ENCODE measurements around the gene IL21R.

IL21R gene

DNA sequence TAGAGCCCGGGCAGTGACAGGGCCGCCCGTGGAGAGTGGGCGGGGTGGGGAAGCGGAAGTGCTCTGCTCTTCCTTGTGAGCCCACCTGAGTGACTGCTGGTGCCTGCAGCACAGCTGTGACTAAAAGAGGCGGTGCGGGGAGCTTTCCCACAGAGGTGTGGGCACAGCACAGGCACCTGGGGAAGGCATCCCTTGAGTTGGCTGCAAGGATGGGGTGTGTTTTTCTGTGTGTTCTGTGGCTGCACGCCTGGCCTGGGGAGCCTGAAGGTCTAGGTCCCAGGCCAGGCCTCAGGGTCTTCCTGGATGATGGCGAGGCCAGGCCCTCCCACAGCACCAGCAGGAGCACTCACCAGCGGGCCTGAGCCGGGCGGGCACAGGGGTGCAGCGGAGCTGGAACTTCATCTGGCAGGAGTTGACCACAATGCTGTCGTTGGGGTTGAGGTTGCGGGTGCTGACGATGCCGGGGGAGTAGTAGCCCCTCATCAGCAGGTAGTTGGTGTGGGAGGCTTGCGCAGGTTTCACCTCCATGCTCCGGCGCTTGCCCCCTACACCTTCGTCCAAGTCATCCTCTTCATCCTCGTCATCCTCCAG, 67.1 kb downstream of the IL21R start:
- DNase-seq, result no peak

DNA sequence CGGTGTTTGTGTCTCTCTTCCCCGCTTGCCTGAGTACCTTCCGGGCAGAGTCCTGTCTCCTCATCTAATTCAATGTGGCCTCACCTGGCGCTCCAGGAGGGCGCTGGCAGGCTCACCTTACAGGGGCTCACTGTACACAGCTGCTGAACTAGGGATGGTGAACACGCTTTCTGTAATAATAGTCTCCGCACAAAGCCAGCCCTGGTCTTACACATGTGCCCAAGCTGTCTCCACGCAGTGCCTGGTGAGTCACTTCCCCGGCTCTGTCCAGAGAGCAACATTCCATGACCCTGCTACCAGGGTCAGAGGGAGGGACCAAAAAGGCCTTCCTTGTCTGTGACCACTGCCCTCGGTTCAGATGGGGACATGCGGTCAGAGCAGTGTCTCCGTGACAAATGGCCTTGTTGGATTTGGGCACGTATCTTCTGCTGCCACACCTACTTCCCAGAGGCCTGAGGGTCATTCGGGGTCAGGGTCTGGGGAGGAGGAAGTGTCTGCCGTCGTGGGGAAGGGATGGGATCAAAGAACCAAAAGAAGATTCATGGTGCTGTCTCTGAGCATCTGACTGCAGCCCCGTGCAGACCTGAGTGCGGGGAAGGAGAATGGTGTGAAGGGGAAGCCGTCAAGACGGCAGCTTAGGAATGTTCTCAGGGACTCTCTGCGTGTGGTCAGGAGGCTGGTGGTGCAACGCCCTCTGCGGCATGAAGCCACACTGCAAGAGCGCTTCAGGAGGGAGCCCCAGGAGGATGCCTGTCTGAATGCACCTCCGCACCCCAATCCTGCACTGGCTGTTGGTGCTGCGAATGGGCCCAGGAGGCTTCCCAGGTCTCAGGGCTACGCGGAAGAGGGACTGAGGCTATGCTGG, 68.8 kb downstream of the IL21R start:
- DNase-seq, result no peak

DNA sequence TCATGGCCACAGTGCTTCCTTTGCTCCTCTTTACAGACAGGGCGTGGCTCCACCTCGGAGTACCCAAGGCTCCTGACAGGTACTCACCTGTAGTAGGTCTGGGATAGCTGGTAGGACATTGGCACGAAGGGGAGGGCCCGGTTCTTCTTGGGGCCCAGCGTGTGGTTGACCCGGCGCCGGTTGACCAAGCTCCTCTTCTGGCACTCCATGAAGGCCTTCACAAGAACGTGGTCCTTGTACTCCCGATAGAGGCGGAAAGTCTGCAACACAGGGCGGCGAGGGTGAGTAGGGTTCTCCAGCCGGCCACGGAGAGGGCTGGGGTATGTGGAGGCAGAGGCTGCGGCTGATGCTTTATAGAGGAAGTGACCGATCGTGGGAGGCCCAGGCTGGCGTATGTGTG, 69.7 kb downstream of the IL21R start:
- DNase-seq, result no peak

DNA sequence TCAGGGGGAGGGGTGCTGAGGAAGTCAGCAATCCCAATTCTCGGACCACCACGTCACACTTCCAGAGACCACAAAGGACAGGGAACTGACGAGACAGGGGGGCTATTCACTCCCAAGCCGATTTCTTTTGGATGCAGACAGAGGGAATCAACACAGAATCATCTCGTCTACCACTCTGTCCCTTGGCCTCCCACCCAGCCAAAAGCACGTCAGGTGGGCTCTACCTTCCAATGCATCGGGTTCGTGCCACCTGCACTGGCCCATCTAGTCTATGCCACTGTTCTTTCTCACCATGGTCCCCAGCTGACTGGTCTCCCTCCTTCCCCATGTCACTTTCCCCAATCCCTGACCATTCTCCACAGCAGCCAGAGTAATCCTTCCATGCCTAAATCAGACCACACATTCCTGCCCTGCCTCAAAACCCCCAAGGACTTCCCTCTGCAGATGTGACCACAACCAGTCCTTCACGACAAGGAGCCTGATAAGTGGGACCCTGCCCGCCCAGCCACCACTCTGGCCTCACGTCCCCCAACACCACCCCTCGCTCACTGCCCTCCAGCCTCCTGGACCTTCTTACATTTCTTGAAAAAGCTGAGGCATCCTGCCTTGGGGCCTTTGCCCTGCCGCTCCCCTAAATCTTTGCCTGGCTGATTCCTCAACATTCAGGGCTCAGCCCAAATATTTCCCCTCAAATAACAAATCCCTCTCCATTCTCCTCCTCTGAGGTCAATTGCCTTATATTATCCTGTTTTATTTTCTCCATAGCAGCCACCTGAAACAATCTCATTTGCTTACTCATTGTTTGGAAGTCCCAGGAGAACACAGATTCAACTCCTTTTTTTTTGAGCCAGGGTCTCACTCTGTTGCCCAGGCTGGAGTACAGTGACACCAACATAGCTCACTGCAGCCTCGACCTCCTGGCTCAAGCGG, 70.4 kb downstream of the IL21R start:
- no peak for DNase-seq

DNA sequence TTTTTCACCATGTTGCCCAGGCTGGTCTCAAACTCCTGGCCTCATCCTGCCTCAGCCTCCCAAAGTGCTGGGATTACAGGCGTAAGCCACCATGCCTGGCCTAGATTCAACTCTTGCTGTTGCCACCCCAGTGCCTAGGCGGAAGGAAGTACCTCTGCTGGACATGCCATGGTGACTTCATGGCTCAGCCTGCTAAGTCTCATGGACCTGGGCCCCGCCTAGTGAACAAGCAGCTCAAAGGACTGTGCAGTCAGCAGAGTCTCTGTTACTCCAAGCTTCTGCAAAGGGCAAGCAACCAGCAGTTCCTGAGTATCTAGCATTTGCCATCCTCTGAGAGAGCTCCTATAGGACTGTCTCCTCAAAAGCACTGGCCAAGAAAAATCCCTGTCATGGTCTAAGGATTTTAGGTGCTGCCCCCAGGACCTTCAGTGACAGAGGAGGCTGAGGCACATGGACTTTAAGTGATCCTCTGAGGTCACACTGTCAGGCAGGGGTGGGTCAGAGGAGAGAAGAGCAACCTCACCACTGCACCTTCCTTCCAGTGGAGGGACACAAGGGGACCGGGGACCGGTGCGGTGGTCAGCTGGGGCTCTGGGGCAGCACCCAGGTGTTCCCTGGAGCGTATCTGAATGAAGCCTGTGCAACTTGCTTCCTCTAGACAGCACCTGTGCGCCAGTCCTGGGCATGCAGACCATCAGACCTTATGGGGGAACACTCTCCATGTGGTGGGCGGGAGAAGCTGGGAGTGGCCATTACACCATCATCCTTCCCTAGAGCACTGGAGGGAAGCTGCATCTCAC, 71.3 kb downstream of the IL21R start:
- DNase-seq, result no peak

DNA sequence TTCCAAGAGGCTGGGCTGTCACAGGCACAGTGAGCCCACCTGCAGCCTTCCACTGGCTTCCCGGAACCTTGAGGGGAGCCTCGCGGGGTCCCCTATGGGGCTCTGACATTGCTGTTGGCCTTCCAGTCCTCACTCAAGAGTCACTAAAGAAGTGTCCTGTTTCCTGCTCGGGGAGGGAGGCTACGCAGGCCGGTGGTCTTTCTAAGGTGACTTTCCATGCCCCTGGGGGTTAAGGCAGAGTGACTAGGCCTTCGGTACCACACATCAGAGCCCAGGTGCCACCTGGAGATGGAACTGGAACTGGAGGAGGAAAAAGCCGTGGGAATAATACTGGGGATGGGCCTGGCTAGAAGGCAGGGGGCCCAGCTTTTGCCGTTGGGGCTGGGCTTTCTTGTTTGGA, 72.1 kb downstream of the IL21R start:
- DNase-seq, result no peak

DNA sequence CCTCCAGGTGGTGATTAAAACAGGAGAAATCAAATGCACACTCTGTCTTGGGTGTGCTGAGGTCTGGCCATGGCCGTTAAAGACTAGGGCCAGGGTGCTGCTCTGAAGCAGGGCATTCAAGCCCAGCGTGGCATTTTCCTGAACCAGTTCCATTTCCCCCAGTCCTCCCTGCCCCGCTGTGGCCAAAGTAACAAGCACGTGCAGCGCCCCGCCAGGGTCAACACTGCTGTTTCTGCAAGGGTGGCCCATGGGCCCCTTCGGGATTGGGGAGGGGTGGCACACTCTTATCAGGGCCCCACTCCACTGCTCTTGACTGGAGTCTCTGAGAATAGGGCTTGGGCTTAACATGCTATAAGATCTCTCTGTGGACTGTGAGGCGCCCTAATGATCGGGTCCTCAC, 72.9 kb downstream of the IL21R start:
- DNase-seq, result no peak

DNA sequence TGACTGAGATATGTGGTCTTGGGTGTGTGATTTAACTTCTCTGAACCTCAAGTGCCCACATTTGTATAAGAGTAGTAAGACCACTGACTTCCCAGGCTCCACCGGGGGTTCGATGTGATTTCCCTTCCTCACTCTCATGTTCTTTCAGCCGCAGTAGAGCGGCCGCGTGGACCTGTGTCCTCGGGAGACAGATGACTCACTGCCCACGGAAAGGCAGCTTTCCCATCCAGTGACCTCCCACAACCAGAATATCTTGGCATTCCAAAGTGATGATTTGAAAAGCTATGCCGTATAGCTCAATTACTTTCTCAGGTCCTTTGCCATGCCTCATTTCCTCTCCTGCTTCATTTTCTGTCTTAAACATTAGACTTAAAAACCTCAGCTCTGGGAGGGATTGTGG, 73.6 kb downstream of the IL21R start:
- no peak for DNase-seq

GRCh38 chr16:27476240-27476639, 74.3 kb downstream of the IL21R start:
- DNase-seq, result no peak

DNA sequence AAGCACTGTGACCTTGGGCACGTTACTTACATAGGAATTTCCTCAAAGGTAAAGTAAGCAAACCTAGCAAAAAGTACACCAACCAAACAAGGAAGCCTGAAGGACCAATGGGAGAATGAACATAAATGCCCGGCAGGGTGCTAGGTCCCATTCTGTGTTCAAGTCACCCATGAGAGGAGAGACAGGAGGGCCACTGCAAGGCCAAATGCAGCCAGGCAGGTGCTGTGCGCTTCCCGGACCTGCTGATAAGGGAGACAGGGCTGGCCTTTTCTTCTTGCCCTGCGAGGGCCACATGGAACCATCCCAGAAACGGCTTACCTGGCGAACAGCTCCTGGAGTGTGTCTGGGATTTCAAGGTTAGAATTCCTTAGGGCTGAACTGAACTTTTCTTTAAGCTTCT, 78.8 kb downstream of the IL21R start:
- DNase-seq, result no peak

DNA sequence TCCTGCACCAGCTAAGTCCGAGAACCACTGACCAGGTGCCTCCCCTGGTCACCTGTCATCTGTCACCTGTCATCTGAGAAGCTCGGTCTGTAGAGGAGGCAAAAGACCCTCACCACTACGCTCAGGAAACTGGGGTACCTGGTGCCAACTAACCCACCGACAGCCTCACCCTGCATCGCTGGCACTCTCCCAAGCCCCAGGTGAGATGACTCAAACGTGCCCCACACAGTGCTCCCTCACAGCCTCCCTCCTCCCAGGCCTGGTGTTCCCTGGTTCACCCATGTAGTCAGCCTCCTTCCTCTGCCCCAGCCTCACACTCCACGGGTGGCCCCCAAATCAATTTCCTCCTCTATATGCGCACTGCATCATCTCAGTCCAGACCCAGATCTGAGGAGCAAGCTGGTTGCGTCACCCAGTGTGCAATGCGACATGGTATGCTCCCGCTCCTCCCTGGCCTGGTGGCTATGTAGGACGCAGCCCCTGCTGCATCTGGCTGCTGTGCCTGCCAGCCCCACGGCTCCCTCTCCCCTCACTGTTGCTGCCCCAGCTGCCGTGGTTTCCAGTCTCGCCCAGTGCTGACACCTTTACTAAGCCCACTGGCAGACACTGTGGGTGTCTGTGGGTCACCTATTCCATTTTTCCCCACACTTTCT, 79.4 kb downstream of the IL21R start:
- no peak for DNase-seq

DNA sequence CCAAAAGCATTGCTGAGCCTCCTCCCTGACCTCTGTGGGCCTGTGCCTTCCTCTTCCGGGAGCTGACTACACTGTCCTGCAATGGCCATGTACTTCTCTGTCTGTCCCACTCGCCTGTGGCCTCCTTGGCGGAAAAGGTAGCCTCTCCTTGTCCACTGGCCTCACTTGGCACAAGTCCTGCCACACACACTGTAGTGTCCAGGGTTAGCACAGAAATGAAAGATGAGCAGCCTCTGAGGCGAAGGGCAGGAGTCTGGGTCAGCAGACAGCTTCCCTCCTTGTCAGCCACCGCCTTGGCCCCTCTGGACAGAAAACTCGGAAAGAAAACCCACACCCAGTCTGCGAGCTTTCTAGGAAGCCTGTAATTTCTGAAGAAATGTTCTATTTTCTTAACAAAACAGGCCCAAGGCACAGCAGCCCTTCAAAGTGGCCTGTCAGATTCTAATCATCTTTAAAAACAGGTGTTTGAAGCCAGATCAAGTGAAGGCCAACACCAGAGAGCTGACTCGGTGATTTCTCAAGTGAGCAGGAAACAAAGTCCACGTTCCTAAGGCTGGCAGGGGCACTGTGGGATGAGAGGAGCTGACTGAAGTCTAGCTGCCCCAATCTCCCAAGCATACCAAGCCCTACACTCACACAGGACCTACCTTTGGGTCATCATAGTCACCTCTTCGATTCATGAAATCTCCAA, 80.6 kb downstream of the IL21R start:
- DNase-seq, result no peak

DNA sequence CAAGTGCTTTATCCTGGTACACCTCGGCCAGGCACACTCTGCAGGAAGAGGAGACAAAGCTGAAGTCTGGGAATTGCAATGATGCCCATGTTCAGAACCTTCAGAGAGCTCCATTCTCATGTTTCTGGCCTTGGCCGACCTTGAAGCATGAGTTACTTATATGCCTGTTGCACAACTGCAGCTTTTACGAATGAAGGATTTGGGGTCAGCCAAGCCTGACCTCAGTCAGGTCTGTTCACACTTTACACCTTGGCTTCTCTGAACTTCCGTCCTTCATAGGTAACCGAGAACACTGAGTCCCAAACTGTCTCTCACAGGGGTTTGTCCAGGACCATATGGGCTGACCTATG, 81.1 kb downstream of the IL21R start:
- DNase-seq, result no peak

DNA sequence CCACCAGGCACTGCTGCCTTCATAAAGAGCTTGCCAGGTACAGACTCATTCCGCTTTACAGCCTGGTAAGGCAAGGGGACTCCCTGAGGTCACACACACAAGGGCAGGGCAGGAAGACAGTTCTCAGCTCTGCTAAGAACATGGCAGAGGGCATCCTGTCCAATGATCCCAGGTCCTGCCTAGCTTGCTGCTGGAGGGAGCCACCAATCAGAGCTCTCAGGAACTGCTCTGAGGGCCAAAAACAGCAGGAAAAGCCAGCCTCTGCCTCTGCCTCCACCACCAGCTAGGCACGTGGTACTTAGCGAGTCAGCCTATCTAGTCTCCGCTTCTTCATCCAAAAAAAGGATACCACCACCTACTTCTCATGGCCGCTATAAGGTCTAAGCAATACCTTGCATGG, 81.7 kb downstream of the IL21R start:
- no peak for DNase-seq

DNA sequence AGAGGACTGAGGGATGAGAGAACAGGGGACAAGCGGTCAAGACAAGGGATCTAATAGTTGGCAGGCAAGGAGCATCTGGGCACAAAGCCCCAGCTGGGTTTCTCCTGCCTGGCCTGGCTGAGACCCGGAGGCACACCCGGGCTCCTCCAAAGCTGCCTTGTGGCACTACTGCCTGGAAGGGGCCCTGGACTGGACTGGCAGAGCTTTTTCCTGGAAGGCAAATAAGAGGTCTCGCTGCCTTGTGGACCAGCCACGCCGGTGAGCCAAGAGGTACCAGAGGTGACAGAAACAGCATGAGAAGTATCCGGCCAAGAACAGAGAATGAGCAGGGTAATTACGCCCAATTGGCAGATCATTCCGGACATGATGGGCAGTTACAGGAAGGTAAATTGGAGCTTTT, 83.2 kb downstream of the IL21R start:
- no peak for DNase-seq

GRCh38 chr16:27485811-27486210, 83.8 kb downstream of the IL21R start:
- DNase-seq, result no peak

GRCh38 chr16:27486344-27486743, 84.4 kb downstream of the IL21R start:
- DNase-seq, result no peak

DNA sequence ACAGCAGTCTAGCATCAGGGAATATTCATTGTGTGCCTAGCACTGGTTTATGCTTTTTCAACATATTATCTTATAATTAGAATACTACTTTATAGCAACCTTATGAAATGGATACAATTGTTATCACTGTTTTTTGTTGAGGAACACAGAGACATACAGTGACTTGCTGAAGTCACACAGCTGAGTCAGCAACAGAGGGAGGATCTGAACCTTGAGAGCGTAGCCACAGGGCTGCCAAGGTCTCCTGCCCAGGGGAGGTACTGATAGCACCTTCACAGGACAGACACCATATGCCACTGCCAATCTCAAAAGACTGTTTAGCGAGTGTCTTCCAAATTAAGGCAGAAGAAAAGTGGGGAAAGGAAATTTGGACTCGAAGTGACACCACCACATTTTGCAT, 84.8 kb downstream of the IL21R start:
- no peak for DNase-seq

DNA sequence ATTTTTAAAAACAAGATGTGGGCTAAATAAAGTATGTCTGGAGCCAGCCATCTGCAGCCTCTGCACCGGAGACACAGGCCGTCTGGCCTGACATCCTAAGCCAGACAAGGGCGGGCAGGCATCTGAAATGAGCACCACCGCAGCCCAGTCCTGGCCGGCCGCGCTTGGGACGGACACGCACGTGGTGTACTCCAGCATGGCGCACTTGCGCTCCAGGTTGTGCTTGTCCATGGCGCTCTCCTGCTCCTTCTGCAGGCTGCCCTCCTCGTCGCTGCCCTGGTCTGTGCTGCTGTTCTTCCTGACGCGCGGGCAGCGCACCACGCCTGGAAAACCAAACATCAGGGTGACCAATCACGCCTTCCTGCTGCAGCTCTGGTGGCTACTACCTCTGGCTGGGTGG, 87.4 kb downstream of the IL21R start:
- DNase-seq, result no peak

GRCh38 chr16:27489906-27490305, 87.9 kb downstream of the IL21R start:
- no peak for DNase-seq

- DNase-seq, result no peak
These were observed 90.1 kb downstream of the IL21R start for GRCh38 chr16:27491894-27492587.
